ENCODE data around the gene RNF121.

The RNF121 gene

GRCh38 chr11:71998061-71998460, 69.2 kb downstream of the RNF121 start:
- Histone ChIP-seq H3K4me2 (ENCODE audit: low read depth, low read length, poor library complexity, severe bottlenecking) (no peak overlapping the region), H2AFZ (ENCODE audit: low read length) (no peak overlapping the region), H3K9me2 (replicated peaks; ENCODE audit: low read depth, low read length) (no peaks in the 10 kb centered on the region), H3K9me3 (ENCODE audit: insufficient read depth, low read depth, low read length) (no peaks in the 10 kb centered on the region), H3K79me2 (ENCODE audit: insufficient read depth, low read length) (no peaks in the 10 kb centered on the region), H3K36me3 (ENCODE audit: insufficient read depth, low read length) (peaks cover 26% of the 10 kb centered on the region; the same call in 1 of the 2 replicates), H4K20me1 (ENCODE audit: insufficient read depth, low read length, poor library complexity, severe bottlenecking) (no peaks in the 10 kb centered on the region), H3K4me3 (ENCODE audit: low read length, poor library complexity, severe bottlenecking) (no peak overlapping the region), H3K9ac (ENCODE audit: low read depth, low read length, poor library complexity, severe bottlenecking) (no peak overlapping the region), H3K4me1 (ENCODE audit: insufficient read depth, low read length, poor library complexity, severe bottlenecking) (peaks cover 7% of the 10 kb centered on the region), H3K27me3 (ENCODE audit: insufficient read depth, low read length, poor library complexity, severe bottlenecking) (no peaks in the 10 kb centered on the region), H3F3A (ENCODE audit: low read depth) (no peaks in the 10 kb centered on the region)
- TF ChIP-seq CTCF (conservative IDR thresholded peaks at IDR 0.05; ENCODE audit: low read length) (no peak), EZH2phosphoT487 (IDR thresholded peaks at IDR 0.05; ENCODE audit: borderline replicate concordance) (no peak)

- Histone ChIP-seq H3F3A (ENCODE audit: low read depth) (no peaks in the 10 kb centered on the region), H3K4me3 (ENCODE audit: low read length, poor library complexity, severe bottlenecking) (peak within 1 kb of the TSS; percentile 56), H3K4me1 (ENCODE audit: insufficient read depth, low read length, poor library complexity, severe bottlenecking) (peaks cover 7% of the 10 kb centered on the region), H3K9me2 (replicated peaks; ENCODE audit: low read depth, low read length) (no peaks in the 10 kb centered on the region), H4K20me1 (ENCODE audit: insufficient read depth, low read length, poor library complexity, severe bottlenecking) (no peaks in the 10 kb centered on the region), H3K9ac (ENCODE audit: low read depth, low read length, poor library complexity, severe bottlenecking) (peak within 1 kb of the TSS; percentile 25), H3K79me2 (ENCODE audit: insufficient read depth, low read length) (no peaks in the 10 kb centered on the region), H3K9me3 (ENCODE audit: insufficient read depth, low read depth, low read length) (no peaks in the 10 kb centered on the region), H3K4me2 (ENCODE audit: low read depth, low read length, poor library complexity, severe bottlenecking) (peak within 1 kb of the TSS; percentile 56), H3K36me3 (ENCODE audit: insufficient read depth, low read length) (peaks cover 33% of the 10 kb centered on the region; the same call in 1 of the 2 replicates), H2AFZ (ENCODE audit: low read length) (no peak within 1 kb of the TSS), H3K27me3 (ENCODE audit: insufficient read depth, low read length, poor library complexity, severe bottlenecking) (no peaks in the 10 kb centered on the region)
- TF ChIP-seq EZH2phosphoT487 (IDR thresholded peaks at IDR 0.05; ENCODE audit: borderline replicate concordance) = no peak
- TF ChIP-seq CTCF (conservative IDR thresholded peaks at IDR 0.05; ENCODE audit: low read length) = no peak
Observed at GRCh38 chr11:71998649-71999310, 69.9 kb downstream of the RNF121 start, which contains the start of gene IL18BP. IL18BP (plus strand) TSS chr11:71998909; CDS start chr11:71999985, 1,076 bp downstream.

- Histone ChIP-seq H3K4me3 (ENCODE audit: low read length, poor library complexity, severe bottlenecking) (peak overlapping the region; percentile 56), H3K79me2 (ENCODE audit: insufficient read depth, low read length) (no peaks in the 10 kb centered on the region), H3K9ac (ENCODE audit: low read depth, low read length, poor library complexity, severe bottlenecking) (no peak overlapping the region), H3K4me1 (ENCODE audit: insufficient read depth, low read length, poor library complexity, severe bottlenecking) (peaks cover 7% of the 10 kb centered on the region), H3K36me3 (ENCODE audit: insufficient read depth, low read length) (peaks cover 39% of the 10 kb centered on the region; the same call in 1 of the 2 replicates), H4K20me1 (ENCODE audit: insufficient read depth, low read length, poor library complexity, severe bottlenecking) (no peaks in the 10 kb centered on the region), H3F3A (ENCODE audit: low read depth) (no peaks in the 10 kb centered on the region), H3K4me2 (ENCODE audit: low read depth, low read length, poor library complexity, severe bottlenecking) (peak overlapping the region; percentile 56), H3K9me3 (ENCODE audit: insufficient read depth, low read depth, low read length) (no peaks in the 10 kb centered on the region), H3K27me3 (ENCODE audit: insufficient read depth, low read length, poor library complexity, severe bottlenecking) (no peaks in the 10 kb centered on the region), H2AFZ (ENCODE audit: low read length) (no peak overlapping the region), H3K9me2 (replicated peaks; ENCODE audit: low read depth, low read length) (no peaks in the 10 kb centered on the region)
- TF ChIP-seq EZH2phosphoT487 (IDR thresholded peaks at IDR 0.05; ENCODE audit: borderline replicate concordance) (no peak), CTCF (conservative IDR thresholded peaks at IDR 0.05; ENCODE audit: low read length) (no peak)
Observed at GRCh38 chr11:71999362-71999761, 70.5 kb downstream of the RNF121 start.
